Testis (tissue), 2 donors: ENCODE results near the gene EHF.

Source experiments
- CTCF ChIP-seq, 3 experiments: fragments of 450-650 bp in 2 of 3; fragments of 200-600 bp in 1 of 3; sonication (generic) in 1 of 3; IDR thresholded peaks; one replicate each; pipeline ENCODE4 v1.5.1; 2016 to 2019; ENCODE audit warnings: antibody characterized with exemption in 3 of 3, mild to moderate bottlenecking in 2 of 3, moderate library complexity in 1 of 3
- POLR2A ChIP-seq: fragments of 450-650 bp; IDR thresholded peaks from one replicate; pipeline ENCODE4 v1.6.1; 2017; ENCODE audit warnings: antibody characterized with exemption, mild to moderate bottlenecking, moderate library complexity

DNA sequence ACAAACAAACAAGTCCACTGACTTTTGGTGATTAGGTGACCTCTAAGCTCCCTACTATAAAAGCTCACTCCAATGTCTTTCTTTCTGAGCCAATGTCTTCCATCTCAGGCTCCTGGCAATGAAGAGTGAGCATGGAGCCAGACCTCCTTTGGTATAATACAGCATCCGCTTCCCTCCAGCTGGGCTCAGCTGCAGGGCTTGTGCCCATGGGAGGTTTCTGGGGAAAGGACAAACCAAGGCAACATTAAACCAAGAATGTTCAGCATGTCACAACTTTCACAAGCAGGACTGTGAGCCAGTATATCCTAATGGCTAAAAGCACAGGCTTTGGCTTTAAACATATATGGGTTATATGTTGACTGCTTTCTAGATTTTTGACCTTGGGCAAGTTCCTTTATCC lies 58.8 kb downstream of the EHF start:
- TF ChIP-seq POLR2A, result no peak
- no peak for TF ChIP-seq CTCF (IDR thresholded peaks at IDR 0.05)
